HUES48 (cell line): ENCODE results near the gene SDK2.
A peak's percentile ranks its signal among the peaks of the same experiment; 100 is the strongest.

Experiments used
- H3K27ac ChIP-seq: one replicate; pipeline ENCODE4 v1.7.0; 2013; ENCODE audit warnings: low read depth, low read length, inconsistent platforms
- H3K27me3 ChIP-seq: 2 replicates; pipeline ENCODE4 v1.6.1; 2013; ENCODE audit warnings: mild to moderate bottlenecking, low read length; ENCODE audit not compliant: control insufficient read depth, insufficient read depth
- H3K36me3 ChIP-seq: 2 replicates; pipeline ENCODE4 v1.6.1; 2013; ENCODE audit warnings: low read length; ENCODE audit not compliant: control insufficient read depth, insufficient read depth
- H3K4me1 ChIP-seq: 2 replicates; pipeline ENCODE4 v1.6.1; 2013; ENCODE audit warnings: mild to moderate bottlenecking, low read length; ENCODE audit not compliant: control insufficient read depth, insufficient read depth
- H3K4me3 ChIP-seq: 2 replicates; pipeline ENCODE4 v1.5.1; 2013; ENCODE audit warnings: mild to moderate bottlenecking, low read depth, low read length
- H3K9ac ChIP-seq: 2 replicates; pipeline ENCODE4 v1.6.1; 2013; ENCODE audit warnings: mild to moderate bottlenecking, low read depth, low read length, moderate library complexity
- H3K9me3 ChIP-seq: 2 replicates; pipeline ENCODE4 v1.6.1; 2013; ENCODE audit warnings: low read length; ENCODE audit not compliant: control insufficient read depth, insufficient read depth

The SDK2 gene

GRCh38 chr17:73609060-73609459 lies 35.2 kb downstream of the SDK2 start:
- no peak overlapping the region for H3K9ac ChIP-seq
- no peaks in the 10 kb centered on the region for H3K36me3 ChIP-seq
- peaks cover 10% of the 10 kb centered on the region; the same call in 1 of the 2 replicates for H3K4me1 ChIP-seq
- H3K4me3 ChIP-seq, result no peak overlapping the region
- H3K27ac ChIP-seq, result no peak overlapping the region
- H3K9me3 ChIP-seq, result no peaks in the 10 kb centered on the region
- H3K27me3 ChIP-seq, result no peaks in the 10 kb centered on the region

GRCh38 chr17:73605444-73605843 lies 38.8 kb downstream of the SDK2 start:
- no peaks in the 10 kb centered on the region for H3K9me3 ChIP-seq
- no peak overlapping the region for H3K27ac ChIP-seq
- no peaks in the 10 kb centered on the region for H3K27me3 ChIP-seq
- H3K4me1 ChIP-seq, result no peaks in the 10 kb centered on the region
- H3K4me3 ChIP-seq, result no peak overlapping the region
- H3K9ac ChIP-seq, result no peak overlapping the region
- no peaks in the 10 kb centered on the region for H3K36me3 ChIP-seq

- H3K9ac ChIP-seq, result no peak overlapping the region
- H3K4me1 ChIP-seq, result no peaks in the 10 kb centered on the region
- H3K27ac ChIP-seq, result no peak overlapping the region
- no peak overlapping the region for H3K4me3 ChIP-seq
- no peaks in the 10 kb centered on the region for H3K9me3 ChIP-seq
- no peaks in the 10 kb centered on the region for H3K36me3 ChIP-seq
- H3K27me3 ChIP-seq, result no peaks in the 10 kb centered on the region
Measured at GRCh38 chr17:73604476-73604875, 39.8 kb downstream of the SDK2 start.

DNA sequence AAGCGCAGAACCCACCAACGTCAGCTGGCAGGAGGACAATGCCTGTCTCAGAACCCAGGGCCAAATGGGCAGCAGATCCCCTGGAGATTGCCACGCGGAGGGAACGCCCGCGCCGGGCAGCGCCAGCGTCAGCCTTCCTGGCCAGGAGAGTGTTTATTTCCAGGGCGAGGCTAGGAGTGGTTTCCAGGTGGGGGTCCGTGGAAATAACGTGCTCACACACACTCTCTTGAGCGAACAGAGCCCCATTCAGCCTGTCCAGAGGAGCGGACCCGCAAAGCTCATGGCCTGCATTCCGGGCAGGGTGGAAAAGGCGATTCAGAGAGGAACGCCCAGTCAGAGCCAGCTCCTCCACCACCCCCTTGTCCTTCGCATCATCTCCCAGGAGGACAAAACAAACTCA lies 40.3 kb downstream of the SDK2 start:
- H3K9ac ChIP-seq, result no peak overlapping the region
- no peaks in the 10 kb centered on the region for H3K9me3 ChIP-seq
- H3K27me3 ChIP-seq, result no peaks in the 10 kb centered on the region
- H3K27ac ChIP-seq, result no peak overlapping the region
- H3K4me1 ChIP-seq, result no peaks in the 10 kb centered on the region
- no peak overlapping the region for H3K4me3 ChIP-seq
- no peaks in the 10 kb centered on the region for H3K36me3 ChIP-seq

DNA sequence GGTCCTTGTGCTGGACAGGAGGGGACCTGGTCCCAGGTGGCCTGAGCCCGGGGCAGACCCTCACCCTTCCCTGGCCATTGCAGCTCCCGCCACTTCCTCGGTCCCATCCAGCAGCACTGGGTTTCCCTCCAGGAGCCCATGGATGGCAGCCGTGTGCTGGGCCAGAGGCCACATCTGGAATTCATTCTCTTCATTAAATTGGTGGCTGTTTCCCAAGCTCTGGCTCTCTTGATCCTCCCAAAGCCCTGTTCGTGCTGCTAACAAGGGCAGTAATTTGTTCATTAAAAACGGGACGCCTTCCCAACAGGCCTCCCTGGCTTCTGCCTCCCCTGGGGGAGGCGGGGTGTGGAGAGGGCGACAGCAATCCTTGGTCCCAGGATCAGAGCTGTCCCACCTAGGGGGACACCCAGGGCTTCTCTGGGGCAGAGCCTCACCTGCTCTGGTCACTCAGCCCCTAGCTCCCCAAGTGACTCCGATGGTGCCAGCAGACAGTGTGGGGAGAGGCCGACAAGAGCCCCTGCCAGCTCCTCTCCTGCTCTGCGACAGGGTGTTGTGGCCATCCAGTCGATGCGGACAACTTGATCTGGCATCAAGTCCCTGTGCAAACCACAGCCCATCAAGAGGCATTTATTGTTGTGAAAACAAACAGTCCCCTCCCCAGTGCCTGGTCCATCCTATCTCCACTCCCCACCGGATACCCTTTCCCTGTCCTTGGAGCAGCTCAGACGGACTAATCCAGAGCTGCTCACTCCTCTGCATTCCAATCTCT lies 44.0 kb downstream of the SDK2 start:
- Histone ChIP-seq H3K27me3 (no peaks in the 10 kb centered on the region), H3K27ac (no peak overlapping the region), H3K9ac (no peak overlapping the region), H3K9me3 (no peaks in the 10 kb centered on the region), H3K4me3 (no peak overlapping the region), H3K36me3 (no peaks in the 10 kb centered on the region), H3K4me1 (peaks cover 3% of the 10 kb centered on the region; the same call in 1 of the 2 replicates)

DNA sequence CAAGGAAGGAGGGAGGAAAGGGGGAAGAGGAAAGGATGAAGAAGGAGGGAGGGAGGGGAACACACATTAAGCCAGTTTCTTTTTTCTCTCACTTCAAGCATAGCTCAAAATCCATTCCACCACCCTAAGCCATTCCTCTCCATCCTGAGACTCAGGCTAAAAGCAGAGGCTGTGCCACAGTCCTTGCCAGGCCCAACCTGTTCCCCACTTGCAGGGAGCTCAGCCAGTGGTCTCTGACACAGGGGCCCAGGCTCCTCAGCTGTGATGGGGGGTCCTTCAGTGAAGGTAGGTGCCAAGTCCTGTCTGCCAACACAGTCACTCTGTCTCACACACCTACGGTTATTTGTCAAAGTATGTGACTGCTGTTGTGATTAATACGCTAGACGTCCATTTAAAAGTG lies 44.6 kb downstream of the SDK2 start:
- no peaks in the 10 kb centered on the region for H3K27me3 ChIP-seq
- H3K4me1 ChIP-seq, result peaks cover 3% of the 10 kb centered on the region; the same call in 1 of the 2 replicates
- no peak overlapping the region for H3K4me3 ChIP-seq
- H3K9me3 ChIP-seq, result no peaks in the 10 kb centered on the region
- no peaks in the 10 kb centered on the region for H3K36me3 ChIP-seq
- H3K9ac ChIP-seq, result no peak overlapping the region
- H3K27ac ChIP-seq, result no peak overlapping the region

- peaks cover 3% of the 10 kb centered on the region; the same call in 1 of the 2 replicates for H3K4me1 ChIP-seq
- H3K4me3 ChIP-seq, result no peak overlapping the region
- no peaks in the 10 kb centered on the region for H3K9me3 ChIP-seq
- no peak overlapping the region for H3K9ac ChIP-seq
- H3K27ac ChIP-seq, result no peak overlapping the region
- no peaks in the 10 kb centered on the region for H3K27me3 ChIP-seq
- H3K36me3 ChIP-seq, result no peaks in the 10 kb centered on the region
Measured at GRCh38 chr17:73598212-73598611, 46.0 kb downstream of the SDK2 start.

GRCh38 chr17:73595931-73596330 lies 48.3 kb downstream of the SDK2 start:
- Histone ChIP-seq H3K9ac (no peak overlapping the region; the same call in 1 of the 2 replicates), H3K36me3 (no peaks in the 10 kb centered on the region), H3K27me3 (no peaks in the 10 kb centered on the region), H3K4me1 (peaks cover 3% of the 10 kb centered on the region; the same call in 1 of the 2 replicates), H3K9me3 (no peaks in the 10 kb centered on the region), H3K27ac (no peak overlapping the region), H3K4me3 (no peak overlapping the region)

GRCh38 chr17:73595479-73595878 lies 48.8 kb downstream of the SDK2 start:
- H3K9ac ChIP-seq, result no peak overlapping the region; the same call in 1 of the 2 replicates
- H3K9me3 ChIP-seq, result no peaks in the 10 kb centered on the region
- H3K27ac ChIP-seq, result peak overlapping the region; percentile 35
- no peak overlapping the region for H3K4me3 ChIP-seq
- H3K36me3 ChIP-seq, result no peaks in the 10 kb centered on the region
- H3K27me3 ChIP-seq, result no peaks in the 10 kb centered on the region
- H3K4me1 ChIP-seq, result peaks cover 4% of the 10 kb centered on the region; the same call in 1 of the 2 replicates

DNA sequence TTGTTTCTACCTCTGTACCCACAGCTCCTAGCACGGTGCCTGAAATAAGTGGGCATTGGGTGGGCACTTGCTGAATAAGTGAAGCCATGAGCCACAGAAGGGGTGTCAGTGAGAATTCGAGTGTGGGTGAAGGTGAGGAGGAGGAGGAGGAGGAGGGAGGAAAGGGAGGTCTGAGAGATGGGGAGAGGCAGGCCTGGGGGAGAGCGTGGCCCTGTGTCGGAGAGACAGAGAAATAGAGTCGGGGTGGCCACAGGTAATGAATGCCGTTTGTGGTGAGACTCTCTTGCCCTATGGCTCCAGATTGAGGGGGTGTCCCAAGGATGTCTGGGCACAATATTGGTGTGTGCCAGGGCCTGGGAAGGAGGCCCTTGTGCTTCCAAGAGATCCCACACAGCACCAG lies 49.2 kb downstream of the SDK2 start:
- Histone ChIP-seq H3K9me3 (no peaks in the 10 kb centered on the region), H3K36me3 (no peaks in the 10 kb centered on the region), H3K4me3 (no peak overlapping the region), H3K27me3 (no peaks in the 10 kb centered on the region), H3K27ac (peak overlapping the region; percentile 35), H3K9ac (no peak overlapping the region), H3K4me1 (peaks cover 9% of the 10 kb centered on the region; the same call in 1 of the 2 replicates)

DNA sequence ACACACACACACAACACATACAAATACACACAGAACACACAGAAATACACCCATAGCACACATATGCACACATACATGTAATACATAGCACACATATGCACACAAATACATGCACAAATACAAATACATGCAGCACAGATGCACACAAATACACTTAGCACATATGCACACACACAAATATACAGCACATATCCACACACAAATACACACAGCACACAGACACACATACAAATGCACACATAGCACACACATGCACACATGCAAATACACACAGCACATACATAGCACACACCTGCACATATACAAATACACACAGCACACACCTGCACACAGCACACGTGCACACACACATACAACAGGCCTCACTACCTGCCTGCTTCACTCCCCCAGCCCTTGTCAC lies 49.6 kb downstream of the SDK2 start:
- Histone ChIP-seq H3K27me3 (no peaks in the 10 kb centered on the region), H3K9me3 (no peaks in the 10 kb centered on the region), H3K9ac (no peak overlapping the region), H3K36me3 (no peaks in the 10 kb centered on the region), H3K27ac (no peak overlapping the region), H3K4me1 (peaks cover 12% of the 10 kb centered on the region; the same call in 1 of the 2 replicates), H3K4me3 (no peak overlapping the region)
